ENCODE measurements around the gene FAR2.

DNA sequence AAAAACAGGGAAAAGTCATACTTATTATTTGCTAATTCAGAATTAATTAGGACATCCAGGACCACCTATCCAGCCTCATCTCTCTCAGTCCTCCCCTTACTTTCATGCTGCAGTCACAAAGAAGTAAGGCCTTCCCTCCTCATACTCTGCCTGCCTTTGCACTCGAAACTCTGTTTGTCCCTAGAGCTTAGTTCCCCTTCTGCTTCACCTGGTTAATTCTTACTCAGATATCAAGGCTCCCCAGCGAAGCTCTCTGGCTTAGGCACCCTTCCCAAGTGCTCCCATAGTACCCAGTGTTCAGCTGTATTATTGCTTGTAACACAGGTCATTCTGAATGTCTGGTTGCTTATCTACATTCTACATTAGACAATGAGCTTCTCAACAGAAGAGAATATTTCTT is 150.6 kb downstream of the FAR2 start:
- TF ChIP-seq, protein P1, sequence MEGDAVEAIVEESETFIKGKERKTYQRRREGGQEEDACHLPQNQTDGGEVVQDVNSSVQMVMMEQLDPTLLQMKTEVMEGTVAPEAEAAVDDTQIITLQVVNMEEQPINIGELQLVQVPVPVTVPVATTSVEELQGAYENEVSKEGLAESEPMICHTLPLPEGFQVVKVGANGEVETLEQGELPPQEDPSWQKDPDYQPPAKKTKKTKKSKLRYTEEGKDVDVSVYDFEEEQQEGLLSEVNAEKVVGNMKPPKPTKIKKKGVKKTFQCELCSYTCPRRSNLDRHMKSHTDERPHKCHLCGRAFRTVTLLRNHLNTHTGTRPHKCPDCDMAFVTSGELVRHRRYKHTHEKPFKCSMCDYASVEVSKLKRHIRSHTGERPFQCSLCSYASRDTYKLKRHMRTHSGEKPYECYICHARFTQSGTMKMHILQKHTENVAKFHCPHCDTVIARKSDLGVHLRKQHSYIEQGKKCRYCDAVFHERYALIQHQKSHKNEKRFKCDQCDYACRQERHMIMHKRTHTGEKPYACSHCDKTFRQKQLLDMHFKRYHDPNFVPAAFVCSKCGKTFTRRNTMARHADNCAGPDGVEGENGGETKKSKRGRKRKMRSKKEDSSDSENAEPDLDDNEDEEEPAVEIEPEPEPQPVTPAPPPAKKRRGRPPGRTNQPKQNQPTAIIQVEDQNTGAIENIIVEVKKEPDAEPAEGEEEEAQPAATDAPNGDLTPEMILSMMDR (IDR thresholded peaks at IDR 0.05; ENCODE audit: low read length), result no peak
- TF ChIP-seq EZH2 (IDR thresholded peaks at IDR 0.05; ENCODE audit: borderline replicate concordance, low read length), result no peak
